ENCODE data around the gene CBX3. TPM values are rescaled to one million over a fixed set of nuclear protein-coding genes. Genes with fewer than 3 reads are reported as not detected.

Gene CBX3
- total RNA-seq, 2 experiments from 2014 or later: 124 to 132 TPM

GRCh38 chr7:26187380-26188205 is 14.0 kb upstream of the CBX3 start:
- ATAC-seq (ENCODE audit: poor library complexity) (peak; percentile 18), DNase-seq (no peak)
- Histone ChIP-seq H3K4me1 (ENCODE audit: insufficient read depth, low read length) (peaks cover 21% of the 10 kb centered on the region), H3K27me3 (ENCODE audit: control insufficient read depth in 1 of 2, insufficient read depth in 2 of 2, low read length in 2 of 2) (no peaks in the 10 kb centered on the region), H3K9me3 (ENCODE audit: control insufficient read depth in 1 of 2, insufficient read depth in 1 of 2, low read length in 2 of 2) (no peaks in the 10 kb centered on the region), H3K4me3 (ENCODE audit: low read length) (no peak overlapping the region), H3K36me3 (ENCODE audit: insufficient read depth, low read length) (peaks cover 49% of the 10 kb centered on the region), H3K27ac (ENCODE audit: low read depth in 1 of 2, low read length in 2 of 2) (peak overlapping the region in 1 of 2 donors; percentile 0)
- peak overlapping the region; percentile 21 for H3K4me3 Mint-ChIP-seq
- H3K27ac Mint-ChIP-seq: peak overlapping the region; percentile 54
- ChIA-PET POLR2A (interaction anchor here (1.0 to 3.8 kb wide), 11 partner anchors 8 to 97 kb away, joined by 3 to 142 read pairs (median 14); partner anchors contain the start of genes CBX3, HNRNPA2B1 and NFE2L3), CTCF (interaction anchor here (0.6 to 3.4 kb wide), 6 partner anchors 10 to 109 kb away, joined by 3 to 17 read pairs (median 5); no protein-coding TSS in a partner anchor)
- intact Hi-C loops (cut with DNase I, micrococcal nuclease): loop anchor here in 1 of 2 experiments (1.0 kb wide), 1 partner anchor 13 kb away; the partner anchor contains the start of gene HNRNPA2B1
- H3K27me3 Mint-ChIP-seq: no peaks in the 10 kb centered on the region
- peaks cover 3% of the 10 kb centered on the region for H3K9me3 Mint-ChIP-seq
- H3K4me1 Mint-ChIP-seq (ENCODE audit: low read depth): peaks cover 90% of the 10 kb centered on the region
- TF ChIP-seq CTCF (IDR thresholded peaks at IDR 0.05): no peak
- peaks cover 72% of the 10 kb centered on the region for H3K36me3 Mint-ChIP-seq (ENCODE audit: low read depth)

- CTCF ChIA-PET: interaction anchor here (1.6 to 3.4 kb wide), 4 partner anchors 9 to 110 kb away, joined by 3 to 17 read pairs (median 8); no protein-coding TSS in a partner anchor
- intact Hi-C loops (cut with DNase I, micrococcal nuclease): no loop called here
- Histone ChIP-seq H3K4me1 (ENCODE audit: insufficient read depth, low read length) (peaks cover 19% of the 10 kb centered on the region), H3K36me3 (ENCODE audit: insufficient read depth, low read length) (peaks cover 57% of the 10 kb centered on the region), H3K27ac (ENCODE audit: low read depth in 1 of 2, low read length in 2 of 2) (no peak overlapping the region), H3K4me3 (ENCODE audit: low read length) (no peak overlapping the region), H3K27me3 (ENCODE audit: control insufficient read depth in 1 of 2, insufficient read depth in 2 of 2, low read length in 2 of 2) (no peaks in the 10 kb centered on the region), H3K9me3 (ENCODE audit: control insufficient read depth in 1 of 2, insufficient read depth in 1 of 2, low read length in 2 of 2) (no peaks in the 10 kb centered on the region)
- Mint-ChIP-seq H3K9me3 (peaks cover 3% of the 10 kb centered on the region), H3K36me3 (ENCODE audit: low read depth) (peaks cover 80% of the 10 kb centered on the region), H3K4me3 (peak overlapping the region; percentile 55), H3K27me3 (no peaks in the 10 kb centered on the region), H3K4me1 (ENCODE audit: low read depth) (peaks cover 98% of the 10 kb centered on the region), H3K27ac (peak overlapping the region; percentile 54)
- peak; percentile 2 for ATAC-seq (ENCODE audit: poor library complexity)
- no peak for TF ChIP-seq CTCF (IDR thresholded peaks at IDR 0.05)
- no peak for DNase-seq
- POLR2A ChIA-PET: interaction anchor here (1.1 to 3.8 kb wide), 14 partner anchors 9 to 97 kb away, joined by 3 to 142 read pairs (median 8); partner anchors contain the start of genes CBX3, HNRNPA2B1 and NFE2L3
Measured at GRCh38 chr7:26188206-26188956, 13.2 kb upstream of the CBX3 start.

GRCh38 chr7:26188957-26189541 is 12.5 kb upstream of the CBX3 start:
- peak; percentile 8 for ATAC-seq (ENCODE audit: poor library complexity)
- TF ChIP-seq CTCF (IDR thresholded peaks at IDR 0.05): no peak
- H3K27me3 Mint-ChIP-seq: no peaks in the 10 kb centered on the region
- Histone ChIP-seq H3K36me3 (ENCODE audit: insufficient read depth, low read length) (peaks cover 63% of the 10 kb centered on the region), H3K27me3 (ENCODE audit: control insufficient read depth in 1 of 2, insufficient read depth in 2 of 2, low read length in 2 of 2) (no peaks in the 10 kb centered on the region), H3K27ac (ENCODE audit: low read depth in 1 of 2, low read length in 2 of 2) (no peak overlapping the region), H3K9me3 (ENCODE audit: control insufficient read depth in 1 of 2, insufficient read depth in 1 of 2, low read length in 2 of 2) (no peaks in the 10 kb centered on the region), H3K4me3 (ENCODE audit: low read length) (no peak overlapping the region), H3K4me1 (ENCODE audit: insufficient read depth, low read length) (peaks cover 26% of the 10 kb centered on the region)
- peak overlapping the region; percentile 54 for H3K27ac Mint-ChIP-seq
- peaks cover 87% of the 10 kb centered on the region for H3K36me3 Mint-ChIP-seq (ENCODE audit: low read depth)
- no peak for DNase-seq
- peaks cover 98% of the 10 kb centered on the region for H3K4me1 Mint-ChIP-seq (ENCODE audit: low read depth)
- CTCF ChIA-PET: interaction anchor here (1.6 to 3.4 kb wide), 4 partner anchors 9 to 110 kb away, joined by 3 to 17 read pairs (median 8); no protein-coding TSS in a partner anchor
- H3K4me3 Mint-ChIP-seq: peak overlapping the region; percentile 34
- peaks cover 3% of the 10 kb centered on the region for H3K9me3 Mint-ChIP-seq
- intact Hi-C loops (cut with DNase I, micrococcal nuclease): no loop called here
- POLR2A ChIA-PET: interaction anchor here (1.1 to 3.8 kb wide), 13 partner anchors 9 to 1064 kb away, joined by 3 to 142 read pairs (median 9); partner anchors contain the start of genes CBX3, CYCS, HNRNPA2B1 and NFE2L3
